Fibroblast of skin of left biceps (primary cell): Measurements from ENCODE around the gene XXYLT1.

Source experiments
- DNase-seq, 2 experiments: peaks; one replicate each; pipeline ENCODE4 v3.0.0-alpha.2; 2013; ENCODE audit warnings: low read depth in 2 of 2

Gene XXYLT1

GRCh38 chr3:195267096-195267495 lies 3.9 kb downstream of the XXYLT1 start:
- DNase-seq, result no peak

- no peak for DNase-seq
Measured at GRCh38 chr3:195266428-195266827, 4.5 kb downstream of the XXYLT1 start.

- DNase-seq, result no peak
Measured at GRCh38 chr3:195265363-195265976, 5.5 kb downstream of the XXYLT1 start.

GRCh38 chr3:195263925-195264600 lies 6.9 kb downstream of the XXYLT1 start:
- no peak for DNase-seq

GRCh38 chr3:195263193-195263924 lies 7.6 kb downstream of the XXYLT1 start:
- no peak for DNase-seq

GRCh38 chr3:195261925-195262324 lies 9.0 kb downstream of the XXYLT1 start:
- no peak for DNase-seq

GRCh38 chr3:195260280-195260905 lies 10.6 kb downstream of the XXYLT1 start:
- DNase-seq, result no peak

- DNase-seq, result peak; percentile 86 to 88
Measured at GRCh38 chr3:195259475-195260279, 11.3 kb downstream of the XXYLT1 start.

- DNase-seq, result peak; percentile 49 to 58
Measured at GRCh38 chr3:195259154-195259474, 11.8 kb downstream of the XXYLT1 start.

GRCh38 chr3:195258449-195259153 lies 12.4 kb downstream of the XXYLT1 start:
- no peak for DNase-seq

- DNase-seq, result no peak
Measured at GRCh38 chr3:195257454-195258448, 13.2 kb downstream of the XXYLT1 start.

- no peak for DNase-seq
Measured at GRCh38 chr3:195256639-195257453, 14.1 kb downstream of the XXYLT1 start.

- DNase-seq, result no peak
Measured at GRCh38 chr3:195255571-195256501, 15.1 kb downstream of the XXYLT1 start.

GRCh38 chr3:195255176-195255500 lies 15.8 kb downstream of the XXYLT1 start:
- no peak for DNase-seq

- no peak for DNase-seq
Measured at GRCh38 chr3:195254454-195255175, 16.3 kb downstream of the XXYLT1 start.

- DNase-seq, result no peak
Measured at GRCh38 chr3:195253923-195254432, 17.0 kb downstream of the XXYLT1 start.
